Stimulated activated CD4-positive, alpha-beta T cell treated with anti-CD3 and anti-CD28 coated beads, TNF-alpha, amount 100 ng/mL, for 24 hours (primary cell): Measurements from ENCODE around the gene PROM2.

ENCODE experiments used
- DNase-seq, 3 experiments: peaks; one replicate each; pipeline ENCODE4 v3.0.0-alpha.2; 2020; ENCODE audit warnings: low read depth in 3 of 3

PROM2 gene

GRCh38 chr2:95307878-95308277 is 33.6 kb downstream of the PROM2 start:
- DNase-seq = no peak

- DNase-seq = no peak
Observed at GRCh38 chr2:95308426-95308990, 34.3 kb downstream of the PROM2 start.

GRCh38 chr2:95309599-95309998 is 35.4 kb downstream of the PROM2 start:
- no peak for DNase-seq

GRCh38 chr2:95310216-95310615 is 36.0 kb downstream of the PROM2 start:
- no peak for DNase-seq

- no peak for DNase-seq
Observed at GRCh38 chr2:95310651-95311050, 36.4 kb downstream of the PROM2 start.

GRCh38 chr2:95311815-95312542 is 37.7 kb downstream of the PROM2 start:
- DNase-seq = no peak

- DNase-seq = no peak
Observed at GRCh38 chr2:95312543-95313201, 38.4 kb downstream of the PROM2 start.

- no peak for DNase-seq
Observed at GRCh38 chr2:95313296-95314131, 39.3 kb downstream of the PROM2 start.

GRCh38 chr2:95314598-95314963 is 40.3 kb downstream of the PROM2 start:
- no peak for DNase-seq

GRCh38 chr2:95314964-95315611 is 40.8 kb downstream of the PROM2 start:
- no peak for DNase-seq

- DNase-seq = no peak
Observed at GRCh38 chr2:95315801-95316411, 41.7 kb downstream of the PROM2 start.

GRCh38 chr2:95316466-95317122 is 42.3 kb downstream of the PROM2 start:
- DNase-seq = no peak

GRCh38 chr2:95317123-95317500 is 42.9 kb downstream of the PROM2 start:
- DNase-seq = no peak

- DNase-seq = no peak
Observed at GRCh38 chr2:95317665-95318425, 43.6 kb downstream of the PROM2 start.

GRCh38 chr2:95318431-95319220 is 44.4 kb downstream of the PROM2 start:
- no peak for DNase-seq

- no peak for DNase-seq
Observed at GRCh38 chr2:95319481-95320343, 45.5 kb downstream of the PROM2 start.

GRCh38 chr2:95320344-95320712 is 46.1 kb downstream of the PROM2 start:
- no peak for DNase-seq

- DNase-seq = no peak
Observed at GRCh38 chr2:95320986-95321767, 46.9 kb downstream of the PROM2 start.
